T-helper 22 cell (primary cell): ENCODE data around the gene SIN3B.

Experiments used
- DNase-seq: peaks from one replicate; pipeline ENCODE4 v3.0.0-alpha.2; 2020; ENCODE audit warnings: low read depth

Gene SIN3B

DNA sequence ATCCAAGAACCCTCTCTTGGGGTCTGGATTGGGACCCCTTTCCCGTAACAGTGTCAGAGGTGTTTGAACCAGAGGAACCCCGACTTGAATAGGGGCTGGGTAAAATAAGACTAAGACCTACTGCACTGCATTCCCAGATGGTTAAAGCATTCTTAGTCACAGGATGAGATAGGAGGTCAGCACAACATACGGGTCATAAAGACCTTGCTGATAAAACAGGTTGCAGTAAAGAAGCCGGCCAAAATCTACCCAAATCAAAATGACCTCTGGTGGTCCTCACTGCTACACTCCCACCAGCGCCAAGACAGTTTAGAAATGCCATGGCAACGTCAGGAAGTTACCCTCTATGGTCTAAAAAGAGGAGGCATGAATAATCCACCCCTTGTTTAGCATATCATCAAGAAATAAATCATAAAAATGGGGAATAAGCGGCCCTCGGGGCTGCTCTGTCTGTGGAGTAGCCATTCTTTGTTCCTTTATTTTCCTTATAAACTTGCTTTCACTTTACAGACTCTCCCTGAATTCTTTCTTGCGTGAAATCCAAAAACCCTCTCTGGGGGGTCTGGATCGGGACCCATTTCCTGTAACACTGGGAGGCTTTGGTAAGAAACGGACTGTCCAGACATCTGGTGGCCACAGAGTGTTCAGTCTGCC lies 4.4 kb upstream of the SIN3B start:
- DNase-seq = no peak

DNA sequence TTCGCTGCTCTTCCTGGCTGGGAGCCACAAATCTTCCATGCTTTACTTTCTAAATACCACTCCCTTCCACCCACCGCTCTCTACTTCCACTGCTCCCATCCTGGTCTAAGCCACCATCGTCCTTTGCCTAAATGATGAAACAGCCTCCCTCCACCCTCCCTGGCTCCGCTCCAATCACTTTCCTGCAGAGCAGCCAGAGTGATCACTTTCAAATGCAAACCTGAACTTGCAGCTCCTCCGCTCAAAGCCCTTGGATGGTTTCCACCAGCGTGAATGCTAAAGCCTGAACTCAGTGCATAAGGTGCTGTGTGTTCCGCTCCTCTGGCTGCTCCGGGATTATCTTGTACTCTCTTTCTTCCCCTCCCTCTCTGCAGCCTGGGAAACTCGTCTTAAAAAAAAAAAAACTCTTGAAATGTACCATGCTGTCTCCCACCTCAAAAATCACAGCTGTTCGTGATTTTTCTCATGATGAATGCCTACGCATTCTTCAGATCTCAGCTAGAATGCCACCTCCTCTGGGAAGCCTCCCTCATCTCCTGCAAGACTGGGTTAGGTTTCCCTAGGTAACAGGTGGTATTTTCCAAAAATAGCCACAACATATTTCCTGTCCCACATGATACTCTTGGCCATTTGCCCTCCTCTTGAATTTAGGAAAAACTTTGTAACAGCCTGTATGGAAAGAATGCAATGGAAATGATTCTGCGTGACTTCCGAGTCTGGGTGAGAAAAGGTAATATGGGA lies 3.7 kb upstream of the SIN3B start:
- no peak for DNase-seq

DNA sequence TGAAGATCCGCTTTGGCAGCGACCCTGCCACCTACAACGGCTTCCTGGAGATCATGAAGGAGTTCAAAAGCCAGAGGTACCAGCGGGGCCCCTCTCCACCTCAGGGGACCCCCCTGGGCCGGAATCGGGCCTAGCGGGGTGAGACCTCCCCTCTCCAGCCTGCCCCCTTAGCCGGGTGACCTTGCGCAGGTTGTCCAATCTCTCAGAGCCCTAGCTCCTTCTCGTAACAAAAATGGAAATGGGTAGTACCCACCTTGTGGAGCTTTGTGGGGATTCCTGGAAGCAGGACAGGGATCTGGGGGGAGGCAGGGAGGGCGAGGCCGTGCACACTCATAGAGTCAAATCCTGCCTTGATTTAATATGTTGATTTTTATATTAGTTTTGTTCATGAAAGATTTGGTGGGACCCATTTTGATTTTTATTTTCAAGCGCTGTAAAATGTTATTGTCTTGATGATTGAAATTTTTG lies 658 bp downstream of the SIN3B start:
- DNase-seq = no peak

DNA sequence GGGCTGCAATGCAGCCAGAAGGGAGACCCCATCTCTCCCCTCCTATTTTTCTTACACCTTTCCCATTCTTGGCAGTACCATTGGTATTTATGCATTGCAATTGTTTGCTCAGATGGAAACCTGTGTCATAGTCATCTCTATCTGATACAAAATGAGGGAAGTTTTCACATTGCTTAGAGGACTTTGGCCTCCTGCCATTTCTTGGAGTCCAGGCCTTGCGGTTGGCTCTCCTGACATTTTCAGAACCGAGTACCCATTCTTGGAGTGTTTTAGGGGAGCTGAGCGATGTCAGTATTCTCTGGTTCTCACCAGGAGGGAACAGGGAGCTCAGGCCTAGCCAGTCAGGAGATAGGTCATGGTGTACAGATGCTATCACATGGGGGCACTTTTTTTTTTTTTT lies 1.5 kb downstream of the SIN3B start:
- DNase-seq = no peak

DNA sequence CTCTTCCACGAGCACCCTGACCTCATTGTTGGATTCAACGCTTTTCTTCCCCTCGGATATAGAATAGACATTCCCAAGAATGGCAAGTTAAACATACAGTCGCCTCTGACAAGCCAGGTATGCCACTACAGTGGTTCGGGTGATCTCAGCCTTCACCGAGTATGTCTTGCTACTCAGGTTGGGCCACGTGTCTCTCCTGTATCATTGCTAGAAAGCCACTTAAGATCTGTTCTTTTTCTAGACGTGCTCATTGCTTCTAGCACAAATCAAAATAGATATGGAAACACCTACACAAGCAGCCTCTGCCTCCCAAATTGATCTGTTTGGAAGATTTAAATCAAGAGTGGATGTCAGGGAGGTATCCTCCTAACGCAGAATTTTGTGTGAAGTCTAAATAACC lies 2.3 kb downstream of the SIN3B start:
- DNase-seq = no peak

DNA sequence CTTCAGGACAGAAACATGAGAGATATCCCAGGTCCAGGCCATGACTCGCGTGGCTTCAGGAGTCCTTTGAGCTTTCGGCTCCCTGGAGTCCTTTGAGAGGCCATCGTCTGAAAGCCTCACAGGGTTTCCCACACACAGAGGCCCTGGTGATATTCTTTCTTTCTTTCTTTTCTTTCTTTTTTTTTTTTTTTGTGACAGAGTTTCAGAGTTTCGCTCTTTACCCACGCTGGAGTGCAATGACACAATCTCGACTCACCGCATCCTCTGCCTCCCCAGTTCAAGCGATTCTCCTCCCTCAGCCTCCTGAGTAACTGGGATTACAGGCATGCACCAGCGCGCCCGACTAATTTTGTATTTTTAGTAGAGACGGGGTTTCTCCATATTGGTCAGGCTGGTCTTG lies 5.5 kb downstream of the SIN3B start:
- no peak for DNase-seq

DNA sequence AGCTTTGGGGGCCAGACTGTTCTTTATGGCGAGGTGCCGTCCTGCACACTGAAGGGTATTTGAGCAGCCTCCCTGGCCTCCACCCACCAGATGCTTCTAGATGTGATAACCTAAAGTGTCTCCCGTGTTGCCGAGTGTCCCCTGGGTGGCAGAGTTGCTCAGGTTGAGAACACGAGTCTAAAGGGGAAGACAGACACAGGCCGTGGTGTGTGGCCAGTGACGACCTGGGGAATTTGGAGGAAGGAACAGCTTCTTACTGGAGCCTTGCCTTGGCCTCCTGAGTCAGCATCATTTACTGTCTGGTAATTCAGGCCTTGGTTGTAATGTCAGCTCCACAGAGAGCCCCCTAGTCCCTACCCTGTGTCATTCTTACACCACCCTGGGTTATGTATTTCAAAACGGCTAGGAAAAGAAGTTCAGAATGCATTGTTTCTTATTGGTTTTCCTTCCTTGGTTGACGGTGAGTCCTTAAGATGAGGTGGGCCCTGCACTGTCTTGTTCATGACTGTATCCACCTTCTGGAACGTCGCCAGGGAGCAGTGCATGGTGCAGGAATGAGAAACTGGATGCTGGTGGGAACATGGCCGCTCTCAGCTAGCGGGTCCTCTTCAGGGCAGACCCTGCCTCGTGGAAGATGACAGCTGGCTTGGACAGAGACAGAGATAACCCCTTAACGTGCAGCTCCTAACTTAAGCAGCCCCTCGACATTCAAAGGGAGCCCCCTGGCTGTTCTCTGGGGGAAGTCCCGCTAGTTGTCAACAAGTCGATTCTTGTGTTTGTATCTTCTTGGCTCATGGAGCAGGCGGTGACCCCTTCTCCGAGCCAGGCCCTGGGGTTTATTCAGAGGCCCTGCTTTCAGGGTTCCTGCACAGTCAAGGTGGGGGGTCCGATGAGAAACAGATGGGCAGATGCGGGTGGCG lies 7.2 kb downstream of the SIN3B start:
- DNase-seq = no peak

DNA sequence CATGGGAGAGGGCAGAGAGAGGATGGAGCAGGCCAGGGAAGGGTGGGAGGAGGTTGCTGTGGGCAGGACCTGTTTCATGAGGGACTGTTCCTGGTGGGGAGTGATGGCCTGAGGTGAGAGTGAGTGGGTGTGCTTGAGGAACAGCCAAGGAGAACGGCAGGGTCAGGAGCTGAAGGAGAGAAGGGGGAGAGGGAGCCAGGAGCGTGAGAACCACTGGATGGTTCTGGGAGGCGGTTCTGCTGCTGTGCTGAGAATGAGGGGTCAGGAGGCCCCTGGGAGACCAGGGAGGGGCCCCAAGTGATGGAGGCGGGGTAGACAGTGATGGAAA lies 7.8 kb downstream of the SIN3B start:
- DNase-seq = no peak

DNA sequence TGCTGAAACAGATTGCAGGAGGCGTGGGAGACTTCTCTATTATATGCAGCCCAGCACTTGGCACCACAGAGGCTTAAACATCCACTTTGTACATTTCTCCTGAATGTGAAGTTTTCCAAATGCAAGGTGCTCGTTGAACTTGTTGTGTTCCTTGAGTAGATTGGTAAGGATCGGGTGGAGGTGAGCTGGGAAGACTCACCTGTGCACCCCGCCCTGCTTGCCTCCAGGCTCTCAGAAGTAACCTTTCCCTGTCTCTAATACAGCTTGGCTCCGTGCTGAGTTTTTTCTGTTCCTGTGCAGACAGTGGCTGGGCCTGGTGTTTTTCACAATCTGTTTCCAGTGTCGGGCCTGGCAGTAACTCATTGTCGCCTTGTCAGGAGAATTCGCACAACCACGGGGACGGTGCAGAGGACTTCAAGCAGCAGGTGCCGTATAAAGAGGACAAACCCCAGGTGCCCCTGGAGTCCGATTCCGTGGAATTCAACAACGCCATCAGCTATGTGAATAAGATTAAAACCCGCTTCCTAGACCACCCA lies 12.3 kb downstream of the SIN3B start:
- DNase-seq = no peak

DNA sequence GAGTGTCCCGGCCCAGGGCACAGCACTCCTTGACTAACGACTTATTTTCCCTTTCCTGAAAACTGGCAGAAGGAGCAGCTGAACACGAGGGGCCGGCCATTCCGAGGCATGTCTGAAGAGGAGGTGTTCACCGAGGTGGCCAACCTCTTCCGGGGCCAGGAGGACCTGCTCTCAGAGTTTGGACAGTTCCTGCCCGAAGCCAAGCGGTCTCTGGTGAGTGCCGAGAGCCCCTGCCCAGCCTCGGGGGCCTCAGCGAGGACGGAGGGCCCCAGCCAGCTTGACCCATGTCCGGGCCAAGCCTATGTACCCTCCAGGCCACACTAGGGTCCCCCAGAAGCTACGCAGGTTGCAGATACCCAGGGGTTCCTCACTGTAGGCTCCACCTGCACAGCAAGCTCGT lies 17.7 kb downstream of the SIN3B start:
- no peak for DNase-seq

DNA sequence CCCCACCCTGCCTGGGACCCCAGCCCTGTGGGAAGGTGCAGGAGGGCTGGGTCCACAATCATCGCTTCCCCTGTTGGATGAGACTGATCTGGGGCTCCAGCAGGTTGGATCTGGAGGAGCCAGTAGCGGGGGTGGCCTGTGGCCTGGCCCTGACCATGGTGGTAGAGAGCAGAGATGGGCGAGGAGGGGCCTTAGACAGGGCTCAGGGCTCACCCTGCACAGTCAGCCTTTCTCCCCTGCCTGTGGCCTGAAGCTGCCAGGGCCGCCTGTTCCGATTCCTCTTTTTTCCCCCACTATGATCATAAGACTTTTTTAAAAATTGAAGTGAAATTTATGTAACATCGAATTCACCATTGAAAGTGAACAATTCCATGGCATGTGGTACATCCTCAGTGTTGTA lies 18.2 kb downstream of the SIN3B start:
- DNase-seq = no peak

DNA sequence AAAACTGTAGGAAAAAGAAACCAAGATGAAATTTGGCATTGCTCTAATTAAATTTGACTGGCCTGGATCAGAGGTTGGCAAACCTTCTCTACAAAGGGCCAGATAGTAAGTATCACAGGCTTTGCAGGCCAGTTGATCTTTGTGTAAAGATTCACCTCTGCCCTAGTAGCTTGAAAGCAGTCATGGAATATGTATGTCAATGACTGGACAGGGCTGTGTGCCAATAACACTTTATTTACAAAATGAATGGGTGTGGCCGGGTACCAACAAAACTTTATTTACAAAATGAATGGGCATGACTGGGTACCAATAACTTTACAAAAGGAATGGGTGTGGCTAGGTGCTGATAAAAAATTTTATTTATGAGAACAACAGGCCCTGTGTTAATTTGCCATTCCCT lies 20.0 kb downstream of the SIN3B start:
- no peak for DNase-seq

DNA sequence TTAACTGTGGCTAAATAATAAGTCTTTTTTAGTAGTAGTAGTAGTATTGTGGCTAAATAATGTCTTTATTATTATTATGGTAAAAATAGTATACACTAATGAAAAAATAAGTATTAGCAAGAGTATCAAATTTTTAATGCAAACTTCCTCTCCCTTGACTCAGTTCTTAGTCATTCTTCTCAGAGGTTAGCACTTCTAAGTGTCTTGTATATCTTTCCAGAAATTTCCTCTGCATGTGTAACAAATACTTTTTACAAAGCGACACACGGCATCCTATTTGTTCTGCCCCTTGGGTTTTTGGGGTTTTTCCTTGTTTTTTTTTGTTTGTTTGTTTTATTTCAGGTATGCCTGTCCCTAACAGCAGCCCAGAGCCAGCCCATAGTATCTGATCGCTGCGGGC lies 20.9 kb downstream of the SIN3B start:
- no peak for DNase-seq

DNA sequence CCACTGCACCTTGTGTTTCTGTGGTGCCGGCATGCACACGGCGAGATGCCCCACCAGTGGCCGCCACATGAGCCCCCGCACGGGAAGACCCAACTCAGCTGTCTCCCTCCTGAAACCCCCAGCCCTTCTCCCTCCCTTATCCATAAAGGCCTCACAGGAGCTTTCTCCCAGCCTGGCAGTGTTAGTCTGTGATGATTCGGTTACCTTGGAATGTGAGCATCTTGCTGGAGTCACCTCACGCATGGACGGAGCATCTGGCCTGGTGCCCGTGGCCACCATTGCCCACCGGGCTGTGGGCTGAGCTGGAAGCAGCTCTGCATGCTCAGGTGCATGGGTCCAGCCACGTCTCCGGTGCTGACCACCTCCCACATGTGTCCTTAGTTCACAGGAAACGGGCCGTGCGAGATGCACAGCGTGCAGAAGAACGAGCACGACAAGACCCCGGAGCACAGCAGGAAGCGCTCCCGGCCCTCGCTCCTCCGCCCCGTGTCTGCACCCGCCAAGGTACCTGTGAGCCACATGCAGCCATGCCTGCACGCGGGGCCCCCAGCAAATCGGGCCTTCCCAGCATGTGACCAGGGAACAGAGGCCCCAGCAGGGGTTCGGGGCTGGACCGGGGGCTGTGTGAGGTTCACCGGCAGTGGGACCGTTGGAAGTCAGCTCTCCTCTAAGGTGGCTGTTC lies 22.0 kb downstream of the SIN3B start:
- no peak for DNase-seq

DNA sequence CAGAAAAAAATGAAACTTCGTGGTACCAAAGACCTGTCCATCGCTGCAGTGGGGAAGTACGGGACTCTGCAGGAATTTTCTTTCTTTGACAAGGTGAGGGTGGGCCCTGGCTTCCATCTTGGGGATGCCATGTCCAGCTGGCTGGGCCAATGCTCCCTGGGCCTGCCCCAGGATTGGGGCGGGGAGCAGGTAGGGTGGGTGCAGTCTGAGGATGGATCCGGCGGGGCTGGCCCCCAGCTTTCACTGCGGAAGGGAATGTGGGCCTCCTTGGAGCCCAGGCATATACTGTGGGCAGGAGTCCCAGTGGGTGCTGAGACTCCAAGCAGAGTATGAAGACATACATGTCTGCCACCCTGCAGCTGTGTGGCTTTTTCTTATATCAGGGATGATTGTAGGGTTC lies 23.9 kb downstream of the SIN3B start:
- DNase-seq = no peak

DNA sequence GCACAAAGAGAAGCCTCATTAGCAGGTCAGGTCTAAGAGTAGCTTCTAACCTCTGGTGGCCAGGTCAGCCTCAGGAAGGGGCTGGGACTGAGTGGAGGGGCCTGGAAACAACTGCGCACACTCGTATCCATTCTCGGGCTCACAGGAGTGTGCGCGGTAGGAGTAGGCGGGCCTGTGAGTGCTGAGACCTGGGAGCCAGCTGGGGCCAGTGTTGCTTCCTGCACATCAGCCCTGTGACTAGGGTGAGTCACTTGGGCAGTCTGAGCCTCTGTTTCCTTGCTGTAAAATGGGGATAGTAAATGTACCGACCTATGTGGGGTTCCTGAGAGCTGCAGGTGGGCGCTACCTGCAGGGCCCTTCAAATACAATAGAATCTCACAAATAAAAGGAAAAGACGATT lies 26.9 kb downstream of the SIN3B start:
- DNase-seq = no peak

DNA sequence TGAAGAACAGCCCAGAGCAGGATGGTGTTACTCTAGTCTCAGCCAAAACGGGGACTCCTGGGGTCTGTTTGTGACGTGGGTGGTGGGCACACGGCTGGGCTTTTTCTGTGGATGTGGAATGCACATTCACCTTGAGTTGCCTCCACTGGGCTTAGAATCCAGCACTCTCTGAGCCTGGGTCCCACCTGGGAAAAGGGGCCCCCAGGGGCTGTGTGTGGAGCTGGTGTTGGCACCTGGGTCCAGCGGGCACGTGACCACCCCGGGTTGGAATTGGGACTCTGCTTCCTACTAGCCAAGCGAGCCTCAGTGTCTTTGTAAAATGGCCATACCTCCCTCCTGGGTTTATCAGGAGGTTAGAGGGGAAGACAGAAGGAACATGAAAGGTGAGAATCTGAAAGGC lies 30.4 kb downstream of the SIN3B start:
- DNase-seq = no peak

DNA sequence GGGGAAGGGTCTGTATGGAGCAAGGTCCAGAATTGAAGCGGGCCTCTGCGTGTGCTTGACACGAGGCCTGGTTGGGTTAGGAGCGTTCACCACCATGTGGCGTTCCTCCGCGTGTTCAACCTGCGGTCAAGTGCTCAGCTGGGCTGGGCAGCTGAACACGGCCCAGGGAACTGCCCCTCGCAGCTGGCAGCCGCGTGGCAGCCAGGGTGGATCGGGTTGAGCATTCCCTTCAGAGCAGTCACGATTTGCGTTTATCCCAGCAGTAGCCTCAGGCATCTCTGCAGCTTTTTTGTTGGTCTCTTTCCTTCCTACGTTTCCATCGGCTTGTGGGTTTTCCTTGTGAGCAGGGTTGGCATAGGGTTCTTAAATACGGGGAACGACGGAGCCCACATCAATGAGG lies 30.9 kb downstream of the SIN3B start:
- no peak for DNase-seq

DNA sequence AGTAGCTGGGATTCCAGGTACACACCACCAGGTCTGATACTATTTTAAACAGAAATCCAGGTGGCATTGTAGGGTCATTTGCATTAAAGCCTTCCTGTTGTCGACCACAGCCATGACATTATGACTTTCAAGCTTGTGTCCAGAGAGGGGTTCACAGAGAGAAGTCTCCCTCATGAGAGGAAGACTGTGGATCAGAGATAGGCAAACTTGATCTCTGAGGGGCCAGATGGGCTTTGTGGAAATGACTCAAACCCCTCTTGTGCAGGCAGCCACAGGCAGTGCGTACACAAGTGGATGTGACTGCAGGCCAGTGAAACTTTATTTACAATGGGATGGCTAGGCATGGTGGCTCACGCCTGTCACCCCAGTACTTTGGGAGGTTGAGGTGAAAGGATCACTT lies 31.8 kb downstream of the SIN3B start:
- DNase-seq = no peak

DNA sequence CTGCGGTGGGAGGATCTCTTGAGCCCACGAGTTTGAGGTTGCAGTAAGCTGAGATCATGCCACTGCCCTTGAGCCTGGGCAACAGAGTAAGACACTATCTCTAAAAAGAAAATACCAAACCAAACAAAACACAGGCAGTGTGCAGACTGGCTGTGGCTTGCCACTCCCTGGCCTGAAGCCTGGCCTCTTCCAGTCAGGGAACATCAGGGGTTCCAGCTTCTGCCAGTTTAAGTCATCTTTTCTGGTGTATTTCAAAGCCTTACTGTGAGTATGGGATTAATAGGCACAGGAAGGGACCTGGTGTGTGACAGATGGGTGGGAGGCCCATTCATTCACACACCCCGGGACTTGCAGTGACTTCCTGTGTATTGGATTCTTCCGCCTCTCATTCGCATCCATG lies 32.6 kb downstream of the SIN3B start:
- no peak for DNase-seq

DNA sequence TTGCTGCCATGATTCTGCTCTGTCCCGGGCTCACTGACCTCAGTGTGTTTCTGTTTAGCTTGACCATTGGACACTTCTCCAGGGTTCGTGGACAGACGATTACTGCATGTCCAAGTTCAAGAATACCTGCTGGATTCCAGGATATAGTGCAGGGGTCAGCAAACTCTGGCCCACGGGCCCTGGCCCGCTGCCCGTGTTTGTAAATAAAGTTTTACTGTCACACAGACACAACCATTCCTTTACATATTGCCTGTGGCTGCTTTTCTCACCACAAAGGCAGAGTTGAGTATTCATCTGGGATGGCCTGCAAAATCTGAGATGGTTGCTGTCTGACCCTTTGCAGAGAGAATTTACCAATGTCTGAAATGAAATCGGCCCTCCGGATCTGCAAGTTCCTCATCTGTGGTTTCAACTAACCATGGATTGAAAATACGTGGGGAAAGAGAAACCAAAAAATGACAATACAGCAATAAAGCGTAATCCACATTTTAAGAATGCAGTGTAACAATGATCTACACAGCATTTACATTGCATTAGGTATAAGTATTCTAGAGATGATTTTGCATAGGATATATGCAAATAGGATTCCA lies 33.7 kb downstream of the SIN3B start:
- DNase-seq = no peak

DNA sequence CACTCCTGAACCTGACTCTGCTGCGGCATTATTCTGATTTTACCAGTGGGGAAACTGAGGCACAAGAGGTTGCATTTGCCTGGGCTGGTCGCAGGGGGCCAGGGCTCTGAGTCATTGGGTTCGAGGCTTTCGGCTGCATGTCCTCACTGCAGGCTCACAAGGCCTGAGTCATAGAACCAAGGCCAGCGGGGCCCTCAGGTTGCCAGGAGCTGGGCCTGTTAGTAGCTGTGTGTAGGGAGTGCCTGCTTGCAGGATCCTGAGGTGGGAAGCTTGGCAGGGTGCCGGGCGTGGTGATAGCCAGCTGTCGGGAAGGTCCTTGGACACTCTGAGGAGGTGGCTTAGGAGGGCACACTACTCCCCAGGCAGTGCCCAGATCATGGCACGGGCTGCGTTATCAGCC lies 38.0 kb downstream of the SIN3B start:
- DNase-seq = no peak
